WTC11 (cell line): ENCODE measurements around the gene LDHB. TPM values are rescaled to one million over a fixed set of nuclear protein-coding genes. Genes with fewer than 3 reads are reported as not detected.

Source experiments
- ATAC-seq: fragments of 200-7000 bp; cut with Tn5 transposase; 2 replicates; pipeline ENCODE4 v1.10.0; 2021; ENCODE audit warnings: mild to moderate bottlenecking, moderate library complexity
- CTCF ChIA-PET: fragments of 300-600 bp; sonication (Branson Sonifier 250); formaldehyde crosslinking; loops from one replicate; lab custom pipeline; 2021; ENCODE audit warnings: antibody characterized with exemption; lab: Charles Lee
- POLR2A ChIA-PET: fragments of 350-600 bp; sonication (Branson Sonifier 250); formaldehyde crosslinking; loops from one replicate; lab custom pipeline; 2021; ENCODE audit warnings: antibody characterized with exemption; lab: Charles Lee
- DNase-seq: peaks from one replicate; pipeline ENCODE4 v3.0.0; 2021; ENCODE audit warnings: low spot score
- H3K27ac Mint-ChIP-seq: 2 replicates; pipeline ENCODE4 v1.8.0; 2021; ENCODE audit warnings: mixed read lengths
- H3K27me3 Mint-ChIP-seq: 2 replicates; pipeline ENCODE4 v1.8.0; 2021; ENCODE audit warnings: low read depth, mild to moderate bottlenecking, moderate library complexity, mixed read lengths
- H3K36me3 Mint-ChIP-seq: 2 replicates; pipeline ENCODE4 v1.8.0; 2021; ENCODE audit warnings: mixed read lengths
- H3K4me1 Mint-ChIP-seq: 2 replicates; pipeline ENCODE4 v1.8.0; 2022; ENCODE audit warnings: mixed read lengths
- H3K4me3 Mint-ChIP-seq: 2 replicates; pipeline ENCODE4 v1.8.0; 2021; ENCODE audit warnings: mild to moderate bottlenecking, moderate library complexity, mixed read lengths
- H3K9me3 Mint-ChIP-seq: 2 replicates; pipeline ENCODE4 v1.8.0; 2021; ENCODE audit warnings: mixed read lengths
- ARID4B ChIP-seq: sonication (generic); formaldehyde crosslinking; IDR thresholded peaks from 2 replicates; pipeline ENCODE4 v1.8.0; 2023; ENCODE audit warnings: missing genetic modification reagents, mild to moderate bottlenecking, borderline replicate concordance
- ATF2 ChIP-seq: sonication (generic); formaldehyde crosslinking; IDR thresholded peaks from 2 replicates; pipeline ENCODE4 v1.8.1; 2022; ENCODE audit warnings: low read depth, missing genetic modification reagents, borderline replicate concordance
- CREM ChIP-seq: sonication (generic); formaldehyde crosslinking; IDR thresholded peaks from 2 replicates; pipeline ENCODE4 v1.8.1; 2022; ENCODE audit warnings: mild to moderate bottlenecking, missing genetic modification reagents, moderate library complexity
- E2F1 ChIP-seq: sonication (generic); formaldehyde crosslinking; IDR thresholded peaks from 2 replicates; pipeline ENCODE4 v1.8.0; 2022; ENCODE audit warnings: mild to moderate bottlenecking, missing genetic modification reagents
- ERG ChIP-seq: fragments of 250-450 bp; sonication (Bioruptor Pico); IDR thresholded peaks from 2 replicates; pipeline ENCODE4 v1.8.0; 2021; ENCODE audit warnings: mild to moderate bottlenecking
- FOXJ3 ChIP-seq: sonication (generic); formaldehyde crosslinking; IDR thresholded peaks from 2 replicates; pipeline ENCODE4 v1.9.0; 2021; ENCODE audit warnings: missing genetic modification reagents, mild to moderate bottlenecking, borderline replicate concordance
- FOXP4 ChIP-seq: sonication (generic); formaldehyde crosslinking; IDR thresholded peaks from 2 replicates; pipeline ENCODE4 v1.8.0; 2022; ENCODE audit warnings: mild to moderate bottlenecking, missing genetic modification reagents
- MYBL2 ChIP-seq: sonication (generic); formaldehyde crosslinking; IDR thresholded peaks from 2 replicates; pipeline ENCODE4 v1.8.1; 2023; ENCODE audit warnings: mild to moderate bottlenecking, moderate library complexity, missing genetic modification reagents
- NFATC4 ChIP-seq: fragments of 250-450 bp; sonication (Bioruptor Pico); IDR thresholded peaks from 2 replicates; pipeline ENCODE4 v1.9.0; 2021; ENCODE audit warnings: mild to moderate bottlenecking
- TCF7 ChIP-seq: sonication (generic); formaldehyde crosslinking; IDR thresholded peaks from 2 replicates; pipeline ENCODE4 v1.8.0; 2022; ENCODE audit warnings: mild to moderate bottlenecking, low read depth, missing genetic modification reagents, moderate library complexity
- ZNF263 ChIP-seq: sonication (generic); formaldehyde crosslinking; IDR thresholded peaks from 2 replicates; pipeline ENCODE4 v1.8.1; 2022; ENCODE audit warnings: low read depth, mild to moderate bottlenecking, moderate library complexity, missing genetic modification reagents
- total RNA-seq: library from RNA; stranded (reverse); gene quantifications from 3 replicates; pipeline ENCODE4 v1.2.3, GENCODE V29; 2021
- TF ChIP-seq, protein P1 (sequence below): sonication (generic); formaldehyde crosslinking; IDR thresholded peaks from 2 replicates; pipeline ENCODE4 v1.8.1; 2022; ENCODE audit warnings: low read depth, mild to moderate bottlenecking, moderate library complexity, missing genetic modification reagents, borderline replicate concordance

Gene LDHB
- total RNA-seq, 1 experiment from 2014 or later = 1,504 TPM

GRCh38 chr12:21695986-21696385 lies 38.3 kb upstream of the LDHB start (continued):
- no peak for TF ChIP-seq CREM (CRISPR knock-in tag)
- TF ChIP-seq ARID4B (CRISPR knock-in tag) = no peak
- no peak for TF ChIP-seq FOXP4 (CRISPR knock-in tag)
- no peak for TF ChIP-seq ERG
- no peak for TF ChIP-seq FOXJ3 (CRISPR knock-in tag)
- TF ChIP-seq ZNF263 (CRISPR knock-in tag) = no peak

- peaks cover 4% of the 10 kb centered on the region for H3K9me3 Mint-ChIP-seq
- no peak overlapping the region for H3K27ac Mint-ChIP-seq
- no peak for ATAC-seq
Measured at GRCh38 chr12:21694660-21695059, 37.0 kb upstream of the LDHB start.

More at GRCh38 chr12:21694660-21695059, 37.0 kb upstream of the LDHB start:
- DNase-seq = no peak
- Mint-ChIP-seq H3K4me1 (peaks cover 10% of the 10 kb centered on the region), H3K4me3 (no peak overlapping the region), H3K27me3 (no peaks in the 10 kb centered on the region), H3K36me3 (0 out of 2 replicates have a peak, but pooled peaks cover 1% of the 10 kb centered on the region)
- TF ChIP-seq FOXP4 (CRISPR knock-in tag) (no peak), NFATC4 (CRISPR knock-in tag) (no peak), E2F1 (CRISPR knock-in tag) (no peak), ATF2 (CRISPR knock-in tag) (no peak), MYBL2 (no peak), TCF7 (CRISPR knock-in tag) (no peak), ZNF263 (CRISPR knock-in tag) (no peak)
- TF ChIP-seq, protein P1, sequence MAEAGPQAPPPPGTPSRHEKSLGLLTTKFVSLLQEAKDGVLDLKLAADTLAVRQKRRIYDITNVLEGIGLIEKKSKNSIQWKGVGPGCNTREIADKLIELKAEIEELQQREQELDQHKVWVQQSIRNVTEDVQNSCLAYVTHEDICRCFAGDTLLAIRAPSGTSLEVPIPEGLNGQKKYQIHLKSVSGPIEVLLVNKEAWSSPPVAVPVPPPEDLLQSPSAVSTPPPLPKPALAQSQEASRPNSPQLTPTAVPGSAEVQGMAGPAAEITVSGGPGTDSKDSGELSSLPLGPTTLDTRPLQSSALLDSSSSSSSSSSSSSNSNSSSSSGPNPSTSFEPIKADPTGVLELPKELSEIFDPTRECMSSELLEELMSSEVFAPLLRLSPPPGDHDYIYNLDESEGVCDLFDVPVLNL (CRISPR knock-in tag) = no peak
- ChIA-PET CTCF (interaction anchor here (1.1 kb wide), 1 partner anchor 641 kb away, joined by 4 read pairs; no protein-coding TSS in a partner anchor), POLR2A (no interaction called here)
